ENCODE data around the gene ANKRD44. TPM values are rescaled to one million over a fixed set of nuclear protein-coding genes. Genes with fewer than 3 reads are reported as not detected.

The ANKRD44 gene
- total and polyA plus RNA-seq, 2 of the 8 experiments (the other 6 are each of a cell fraction or from before 2014, with no cell fraction given), result 1.2 to 1.3 TPM

- POLR2A ChIA-PET (ENCODE audit: partially characterized antibody), result no interaction called here
- no peak overlapping the region for H3K4ac ChIP-seq (replicated peaks; ENCODE audit: insufficient read length, low read depth, low read length)
- H3K9me3 ChIP-seq (ENCODE audit: insufficient read depth in 2 of 2, low read depth in 1 of 2, low read length in 1 of 2), result no peaks in the 10 kb centered on the region
- H2BK20ac ChIP-seq (ENCODE audit: low read length), result no peak overlapping the region
- H3K27ac ChIP-seq (ENCODE audit: low read depth, low read length), result no peak overlapping the region
- H2BK5ac ChIP-seq (ENCODE audit: low read depth, low read length), result no peak overlapping the region
- H3K18ac ChIP-seq (ENCODE audit: extremely low read depth, low read length), result no peak overlapping the region
- no peak overlapping the region for H2AK5ac ChIP-seq (ENCODE audit: low read depth, low read length)
- no peaks in the 10 kb centered on the region for H3K79me2 ChIP-seq (ENCODE audit: control insufficient read depth in 1 of 2, insufficient read depth in 2 of 2, low read length in 2 of 2)
- DNase-seq (ENCODE audit: low read depth in 1 of 2, low spot score in 2 of 2), result no peak
- H3K4me3 ChIP-seq (ENCODE audit: extremely low read depth in 1 of 4, insufficient read depth in 2 of 4, low read depth in 3 of 4, low read length in 4 of 4), result no peak overlapping the region
- no peak overlapping the region for H3K56ac ChIP-seq (replicated peaks; ENCODE audit: insufficient read length, low read depth, low read length)
- TF ChIP-seq CBX8 (IDR thresholded peaks at IDR 0.05; ENCODE audit: borderline replicate concordance, low read depth, low read length), result no peak
- TF ChIP-seq KDM4A (IDR thresholded peaks at IDR 0.05; ENCODE audit: low read depth, low read length, severe bottlenecking), result no peak
- TF ChIP-seq NRF1 (IDR thresholded peaks at IDR 0.05; ENCODE audit: low read depth, low read length), result no peak
- TF ChIP-seq CBX5 (IDR thresholded peaks at IDR 0.05; ENCODE audit: low read depth, low read length), result no peak
- no peak overlapping the region for H4K91ac ChIP-seq (replicated peaks; ENCODE audit: insufficient read length, low read length)
- no peaks in the 10 kb centered on the region for H3K23me2 ChIP-seq (ENCODE audit: low read depth, low read length)
- no peak overlapping the region for H4K5ac ChIP-seq (ENCODE audit: insufficient read length, low read depth, low read length)
- H2BK12ac ChIP-seq (ENCODE audit: low read depth, low read length), result no peak overlapping the region
- no peaks in the 10 kb centered on the region for H4K20me1 ChIP-seq (replicated peaks in 1 of 2; ENCODE audit: control insufficient read depth in 1 of 2, insufficient read depth in 2 of 2, low read length in 2 of 2)
- no peaks in the 10 kb centered on the region for H3K4me1 ChIP-seq (replicated peaks in 1 of 4; ENCODE audit: control insufficient read depth in 3 of 4, insufficient read depth in 4 of 4, low read length in 3 of 4)
- H3K27me3 ChIP-seq (replicated peaks in 1 of 4; ENCODE audit: control insufficient read depth in 3 of 4, extremely low read depth in 1 of 4, insufficient read depth in 3 of 4, low read length in 3 of 4), result no peaks in the 10 kb centered on the region
- H4K8ac ChIP-seq (ENCODE audit: extremely low read depth, insufficient read depth, low read length), result no peak overlapping the region
- H3K23ac ChIP-seq (ENCODE audit: insufficient read length), result no peak overlapping the region
- H3K4me2 ChIP-seq (ENCODE audit: insufficient read depth in 1 of 2, low read depth in 2 of 2, low read length in 2 of 2), result no peak overlapping the region
- no peaks in the 10 kb centered on the region for H3K79me1 ChIP-seq (ENCODE audit: low read depth, low read length)
- no peak overlapping the region for H2BK120ac ChIP-seq (replicated peaks; ENCODE audit: low read depth, low read length)
- WGBS, 2 experiments (ENCODE audit: extremely low coverage in 1 of 2, insufficient coverage in 1 of 2, insufficient read length in 1 of 2, insufficient replicate concordance in 2 of 2, low coverage in 1 of 2, low lambda C conversion rate in 2 of 2, missing lambda C conversion rate in 1 of 2), result 82% methylated on average over 2 of the region's 2 CpGs; no CpG with 5 or more reads in 1 of the 2 experiments
- no peak overlapping the region for H3K9ac ChIP-seq (replicated peaks in 1 of 4; ENCODE audit: extremely low read depth in 1 of 4, low read depth in 3 of 4, low read length in 3 of 4)
- H2BK15ac ChIP-seq (ENCODE audit: low read length), result no peak overlapping the region
- H3K14ac ChIP-seq (ENCODE audit: insufficient read length), result no peak overlapping the region
- no peak overlapping the region for H2AFZ ChIP-seq (ENCODE audit: low read length)
- no peaks in the 10 kb centered on the region for H3K36me3 ChIP-seq (ENCODE audit: control insufficient read depth in 2 of 4, insufficient read depth in 4 of 4, low read length in 3 of 4)
- CTCF ChIA-PET (ENCODE audit: partially characterized antibody), result interaction anchor here (0.6 to 3.5 kb wide), 10 partner anchors 12 to 347 kb away, joined by 3 to 19 read pairs (median 6); no protein-coding TSS in a partner anchor
- no peak for FAIRE-seq
Measured at GRCh38 chr2:197358931-197359330, 48.4 kb upstream of the ANKRD44 start.

Measured in H1 (cell line).